Stimulated activated CD8-positive, alpha-beta memory T cell treated with anti-CD3 and anti-CD28 coated beads, Interleukin-4, amount 100 ng/mL, for 24 hours (primary cell): ENCODE results near the gene YKT6.

ENCODE experiments used
- DNase-seq: peaks from one replicate; pipeline ENCODE4 v3.0.0-alpha.2; 2020; ENCODE audit warnings: low read depth

The YKT6 gene

DNA sequence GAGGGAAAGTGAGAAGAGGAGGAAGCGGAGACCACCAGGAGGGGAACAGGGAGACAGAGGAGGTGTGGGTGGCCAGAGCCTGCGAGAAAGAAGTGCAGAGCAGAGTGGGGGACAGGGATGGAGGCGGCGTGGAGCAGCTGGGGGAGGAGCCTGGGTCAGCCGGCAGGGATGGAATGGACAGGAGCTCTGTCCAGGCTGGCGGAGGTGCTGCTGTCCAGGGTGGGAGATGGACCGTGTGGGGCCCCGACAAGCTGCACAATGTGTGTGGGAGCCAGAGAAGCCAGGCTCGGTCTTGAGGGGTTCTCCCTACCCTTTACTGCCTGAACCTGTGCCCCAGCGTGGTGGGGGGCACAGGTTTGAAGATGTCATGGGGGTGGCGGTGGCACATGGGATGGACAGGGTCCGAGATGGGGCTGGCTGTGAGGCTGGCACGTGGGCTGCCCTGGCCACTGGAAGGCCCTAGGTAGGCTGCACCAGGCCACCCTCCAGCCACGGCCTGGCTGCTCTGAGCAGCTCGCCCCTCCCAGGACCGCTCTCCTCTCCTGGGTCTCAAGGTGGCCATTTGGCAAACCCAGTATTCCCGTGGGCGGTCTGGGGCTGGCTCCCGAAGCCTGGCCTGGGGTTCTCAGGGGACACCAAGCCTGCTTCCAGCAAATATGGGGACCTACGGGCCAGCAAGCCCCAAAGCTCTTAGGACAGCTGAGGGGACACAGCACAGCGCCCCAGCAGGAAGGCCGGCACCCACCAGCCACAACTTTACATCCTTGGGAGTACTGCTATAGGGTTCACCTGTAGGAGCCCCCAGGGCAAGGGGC lies 32.3 kb downstream of the YKT6 start:
- no peak for DNase-seq

DNA sequence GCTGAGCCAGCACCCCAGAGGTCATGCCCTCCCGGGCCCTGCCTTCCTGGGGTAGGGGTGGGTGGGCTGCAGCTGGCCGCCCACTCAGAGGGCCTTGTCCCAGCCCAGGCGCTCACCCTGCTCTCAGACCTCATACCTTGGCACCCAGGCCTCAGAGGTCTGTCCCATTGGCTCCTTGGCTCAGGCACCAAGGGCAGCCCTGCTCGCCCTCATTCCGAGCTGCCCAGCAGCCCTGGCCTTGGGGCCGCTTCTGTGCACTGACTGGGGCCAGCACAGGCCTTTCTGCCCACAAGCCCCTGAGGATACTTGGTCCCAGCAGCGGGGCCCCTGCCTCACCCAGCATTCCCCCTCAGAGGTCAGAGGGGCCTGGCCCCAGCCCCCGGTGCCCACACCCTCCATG lies 34.3 kb downstream of the YKT6 start:
- no peak for DNase-seq

DNA sequence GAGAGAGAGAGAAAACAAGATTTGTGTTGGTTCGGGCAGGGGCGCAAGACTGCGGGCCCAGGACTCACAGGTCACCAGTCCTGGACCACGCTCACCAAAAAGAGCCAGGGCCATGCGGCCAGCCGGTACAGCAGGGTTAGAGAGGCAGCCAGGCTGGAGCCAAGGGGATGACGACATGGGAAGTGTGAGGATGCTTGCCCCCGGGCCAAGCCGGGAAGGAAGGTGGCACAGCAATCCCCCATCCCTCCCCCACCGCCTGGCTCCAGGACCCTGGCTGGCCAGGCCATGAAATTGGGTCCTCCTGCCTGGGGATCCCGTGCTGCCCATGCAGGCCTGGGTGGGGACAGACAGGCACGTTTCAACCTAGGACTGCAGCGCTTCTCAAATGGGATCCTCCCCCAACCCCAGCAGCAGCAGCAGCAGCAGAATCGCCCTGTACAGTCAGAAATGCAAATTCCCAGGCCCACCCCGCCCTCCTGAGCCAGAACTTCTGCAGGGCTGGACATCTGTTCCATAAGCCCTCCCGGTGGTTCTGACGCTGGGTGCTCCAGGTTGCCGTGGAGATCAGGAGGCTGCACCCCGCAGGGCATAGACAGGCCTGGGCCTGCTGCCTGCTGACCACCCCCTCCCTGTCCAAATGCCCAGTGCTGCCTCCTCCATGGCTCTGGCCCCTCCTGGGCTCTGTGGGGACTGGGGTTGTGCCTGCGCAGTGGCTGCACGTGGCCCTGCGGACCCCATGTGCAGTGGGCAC lies 35.0 kb downstream of the YKT6 start:
- no peak for DNase-seq

DNA sequence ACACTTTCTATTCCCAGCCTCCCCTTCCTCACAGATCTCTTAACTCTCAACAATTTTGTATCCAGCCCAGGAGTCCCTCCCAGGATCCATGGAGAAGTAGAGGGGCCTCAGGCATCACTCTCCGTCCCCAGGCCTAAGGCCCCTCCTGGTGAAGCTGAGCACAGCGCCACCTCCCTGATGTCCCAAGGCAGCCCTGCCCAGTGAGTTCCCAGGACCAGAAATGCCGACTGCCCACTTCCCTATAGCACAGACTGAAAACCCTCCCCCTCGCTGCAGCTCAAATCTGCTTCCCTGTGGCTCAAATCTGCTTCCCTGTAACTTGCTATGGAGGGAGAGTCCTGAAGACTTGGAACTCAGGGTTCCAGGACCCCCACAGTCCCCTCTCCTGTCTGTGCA lies 35.6 kb downstream of the YKT6 start:
- no peak for DNase-seq

DNA sequence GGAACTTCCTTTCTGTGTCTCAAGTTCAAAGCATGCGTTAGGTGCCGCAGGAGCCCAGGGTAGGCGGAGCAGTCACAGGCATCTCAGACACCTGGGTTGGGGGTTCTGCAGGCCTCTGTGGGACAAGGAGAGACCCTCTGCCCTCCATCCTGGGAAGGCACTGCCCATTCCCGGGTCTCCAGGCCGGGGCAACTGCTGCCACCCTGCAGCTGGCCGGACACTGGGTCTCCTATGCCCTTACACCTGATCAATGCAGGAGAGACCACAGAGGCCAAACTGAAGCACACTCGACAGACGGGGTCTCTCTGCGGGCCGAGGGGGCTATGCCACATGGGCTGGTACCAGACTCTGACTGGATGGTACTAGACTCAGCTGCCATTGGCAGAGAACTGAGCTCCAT lies 36.9 kb downstream of the YKT6 start:
- DNase-seq, result no peak

DNA sequence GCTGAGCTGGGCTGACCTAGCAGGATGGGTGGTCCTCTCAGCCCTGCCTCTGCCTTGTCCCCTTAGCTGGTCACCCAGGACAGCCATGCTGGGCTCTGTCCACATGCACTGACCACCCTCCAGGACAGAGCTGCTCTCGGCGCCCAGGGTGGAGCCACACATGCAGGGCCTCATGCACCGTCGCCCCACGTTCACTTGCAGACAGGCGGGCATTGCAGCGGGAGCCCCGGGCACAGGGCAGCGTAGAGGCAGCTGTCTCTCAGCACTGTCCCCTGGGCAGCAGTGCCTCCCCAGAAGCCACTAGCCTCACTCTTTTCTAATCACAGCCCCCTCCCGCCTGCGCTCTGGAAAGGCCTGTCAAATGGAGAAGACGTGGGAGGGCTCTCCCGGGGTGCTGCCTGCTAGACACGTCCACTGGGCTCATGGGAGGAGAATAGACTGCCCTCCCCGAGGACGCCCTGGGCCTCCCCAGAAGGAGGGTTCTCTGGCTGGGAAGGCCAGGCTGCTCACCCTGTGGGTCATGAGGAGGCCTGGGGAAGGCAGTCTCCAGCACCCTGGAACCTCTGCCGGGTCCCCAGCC lies 37.4 kb downstream of the YKT6 start:
- no peak for DNase-seq

DNA sequence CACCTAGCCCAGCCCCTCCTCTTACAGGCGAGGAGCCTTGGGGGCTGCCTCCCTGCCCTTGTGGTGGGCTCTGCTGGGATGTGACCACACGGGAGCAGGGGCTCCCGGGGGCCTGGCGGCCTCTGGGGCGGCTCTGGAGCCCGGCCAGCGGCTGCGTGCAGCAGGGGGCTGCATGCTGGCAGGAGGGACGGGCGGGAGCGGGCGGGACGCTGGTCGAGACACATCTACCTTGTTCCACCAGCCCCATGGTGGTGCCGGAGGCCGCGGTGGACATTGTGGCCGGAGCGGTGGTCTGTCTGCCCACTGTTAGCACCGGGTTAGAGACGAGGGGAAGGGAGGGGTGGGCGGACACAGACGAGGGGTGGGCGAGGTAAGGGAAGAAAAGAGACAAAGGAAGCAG lies 38.6 kb downstream of the YKT6 start:
- DNase-seq, result no peak

DNA sequence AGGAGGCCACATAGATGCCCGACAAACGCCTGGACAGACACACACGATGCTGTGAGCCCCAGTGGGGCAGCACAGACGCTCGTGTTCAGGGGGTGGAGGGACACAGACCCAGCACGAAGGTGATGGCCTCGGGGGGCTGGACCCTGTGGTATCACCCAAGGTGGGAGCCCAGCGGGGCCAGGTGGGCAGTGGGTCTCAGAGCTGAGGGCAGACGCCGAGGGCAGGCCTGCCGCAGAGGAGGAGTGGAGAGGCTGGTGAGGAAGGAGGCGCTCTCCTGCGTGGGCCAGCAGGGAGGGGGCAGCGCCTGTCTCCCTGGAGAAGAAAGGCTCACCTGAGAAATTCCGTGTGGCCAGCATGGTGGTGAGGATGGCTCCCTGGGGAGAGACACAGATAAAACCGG lies 39.6 kb downstream of the YKT6 start:
- DNase-seq, result no peak

DNA sequence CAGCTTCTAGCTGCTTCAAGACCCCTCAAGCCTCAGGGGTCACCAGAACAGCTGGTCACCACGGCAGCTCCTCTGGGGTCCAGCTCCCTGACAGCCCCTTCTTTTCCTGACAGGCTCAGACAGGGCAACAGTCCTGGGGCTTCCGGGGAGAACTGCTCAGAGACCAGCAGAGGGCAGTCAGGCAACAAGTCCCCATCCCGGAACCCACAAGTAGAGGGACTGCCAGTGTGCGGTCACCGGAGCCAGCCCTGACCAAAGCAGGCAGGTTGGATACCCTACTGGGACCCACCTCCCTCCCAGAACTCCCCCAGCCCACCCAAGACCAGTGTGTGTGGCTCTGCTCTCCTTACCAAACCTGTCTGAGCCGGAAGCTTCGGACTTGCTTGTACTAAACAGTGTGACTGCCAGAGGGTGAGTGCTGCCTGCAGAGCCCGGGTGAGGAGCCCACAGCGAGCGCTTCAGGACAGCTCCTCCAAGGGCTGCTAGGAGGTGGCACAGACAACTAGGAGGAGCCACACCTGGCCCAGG lies 40.3 kb downstream of the YKT6 start:
- peak; percentile 43 for DNase-seq

DNA sequence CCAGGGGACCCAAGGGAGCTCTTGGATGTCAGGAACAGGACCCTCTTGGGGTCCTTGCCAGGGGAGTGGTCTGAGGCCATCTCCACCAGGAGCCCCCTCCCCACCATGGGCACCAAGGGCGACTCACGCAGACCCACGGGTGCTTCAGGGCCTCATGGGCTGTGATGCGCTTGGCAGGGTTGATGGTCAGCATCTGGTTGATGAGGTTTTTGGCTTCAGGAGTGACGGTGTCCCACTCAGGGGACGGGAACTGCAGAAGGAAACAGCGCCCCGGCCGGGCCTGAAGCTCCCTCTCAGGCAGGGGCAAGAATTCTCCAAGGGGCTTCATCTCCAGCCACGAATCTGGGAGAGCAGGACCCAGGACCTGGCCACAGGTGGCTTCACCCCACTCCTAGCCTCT lies 41.3 kb downstream of the YKT6 start:
- no peak for DNase-seq

DNA sequence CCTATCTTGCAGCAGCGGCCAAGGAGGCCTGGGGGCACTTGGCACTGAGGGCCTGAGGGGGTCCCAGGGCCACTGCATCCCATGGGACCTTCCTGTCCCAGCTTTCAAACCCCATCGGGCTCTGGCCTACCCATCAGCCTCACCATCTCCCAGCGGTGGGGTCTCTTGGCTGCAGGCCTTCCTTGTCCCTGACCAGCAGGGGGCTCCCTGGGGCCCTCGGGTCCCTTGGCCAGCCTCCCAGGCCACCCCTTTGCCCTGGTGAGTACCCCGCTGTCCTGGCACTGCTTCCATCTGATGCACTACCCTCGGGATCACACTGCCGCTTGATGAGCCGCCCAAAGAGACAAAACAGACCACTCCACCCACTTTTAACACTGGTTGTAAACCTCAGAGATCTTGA lies 43.5 kb downstream of the YKT6 start:
- peak; percentile 27 for DNase-seq

DNA sequence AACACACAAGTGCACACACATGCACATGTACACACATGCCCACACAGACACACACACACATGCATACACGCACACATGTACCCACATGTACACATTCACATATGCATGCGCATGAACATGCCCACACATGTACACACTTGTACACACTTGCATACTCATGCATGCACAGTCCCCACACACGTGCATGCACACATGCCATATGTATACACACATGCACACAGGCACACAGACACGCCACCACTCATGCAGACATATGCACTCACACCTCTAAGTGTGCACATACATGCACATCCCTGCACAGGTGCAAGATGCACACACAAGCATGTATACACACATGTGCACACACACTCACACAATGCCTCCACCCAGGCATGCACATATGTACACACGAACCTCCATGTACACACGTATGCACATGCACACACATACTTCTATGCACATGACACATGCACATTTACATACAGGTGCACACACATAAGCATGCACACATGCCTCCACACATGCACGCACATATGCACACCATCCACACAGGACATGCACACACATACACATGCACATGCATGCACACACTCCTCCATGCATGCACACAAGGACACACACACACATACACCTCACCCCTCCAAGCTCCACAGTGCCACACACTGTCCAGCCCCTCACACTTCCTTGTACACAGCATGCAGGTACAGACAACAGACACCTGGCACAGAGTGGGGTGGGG lies 45.8 kb downstream of the YKT6 start:
- no peak for DNase-seq

DNA sequence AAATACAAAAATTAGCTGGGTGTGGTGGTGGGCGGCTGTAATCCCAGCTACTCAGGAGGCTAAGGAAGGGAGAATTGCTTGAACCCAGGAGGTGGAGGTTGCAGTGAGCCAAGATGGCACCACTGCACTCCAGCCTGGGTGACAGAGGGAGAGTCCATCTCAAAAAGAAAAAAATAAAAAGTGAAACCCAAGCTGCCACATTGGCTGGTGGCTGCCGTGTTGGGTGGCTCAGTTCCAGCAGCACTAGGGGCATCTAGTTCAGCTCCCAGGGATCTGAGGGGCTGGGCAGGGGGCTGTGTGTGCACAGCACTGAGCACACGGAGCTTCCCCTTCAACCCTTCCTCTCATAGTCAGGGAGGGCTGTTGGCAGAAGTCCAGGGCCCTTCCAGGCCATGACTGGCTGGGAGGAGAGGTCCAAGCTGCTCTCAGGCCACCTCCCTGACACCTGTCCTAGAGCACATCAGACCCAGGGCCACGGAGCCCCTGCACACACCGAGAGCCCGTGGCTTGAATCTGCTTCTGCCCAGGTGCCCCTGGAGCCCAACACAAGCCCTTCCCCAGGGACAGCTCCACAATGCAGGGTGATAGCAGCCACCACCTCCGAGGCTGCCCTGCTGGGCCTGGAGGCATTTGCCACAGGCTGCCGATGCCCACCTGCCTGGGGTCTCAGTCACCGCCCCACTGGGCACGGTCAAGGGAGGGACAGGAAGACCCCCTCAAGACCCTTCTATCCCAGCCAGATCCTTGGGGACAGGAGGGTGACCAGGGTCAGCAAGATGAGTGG lies 47.3 kb downstream of the YKT6 start:
- DNase-seq, result no peak

DNA sequence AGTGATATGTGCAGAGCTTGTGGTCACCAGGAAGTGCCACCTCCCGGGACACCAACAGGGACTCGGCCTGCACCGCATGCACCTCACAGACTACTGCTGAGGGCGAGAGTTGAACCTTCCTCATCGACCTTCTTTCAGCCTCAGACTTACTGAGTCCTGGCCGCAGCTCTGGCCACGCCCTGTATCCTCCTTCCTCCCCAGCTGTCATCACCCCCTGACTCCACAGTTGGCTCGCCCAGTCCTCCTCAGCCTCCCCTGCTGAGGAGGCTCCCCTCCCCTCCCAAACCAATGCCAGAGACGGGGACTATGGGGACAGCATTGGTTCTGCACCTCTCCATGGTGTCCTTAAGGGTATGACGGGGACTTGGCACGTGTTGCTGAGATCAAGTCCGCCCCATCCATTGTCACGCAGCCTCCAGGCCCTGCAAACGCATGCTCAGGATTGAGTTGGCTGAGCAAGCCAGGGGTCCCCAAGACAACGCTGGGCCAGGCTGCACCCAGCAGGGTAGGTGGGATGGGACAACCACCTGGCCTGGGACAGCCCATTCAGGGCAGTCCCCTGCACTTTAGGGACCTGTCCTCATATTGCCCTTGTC lies 49.0 kb downstream of the YKT6 start:
- DNase-seq, result no peak

DNA sequence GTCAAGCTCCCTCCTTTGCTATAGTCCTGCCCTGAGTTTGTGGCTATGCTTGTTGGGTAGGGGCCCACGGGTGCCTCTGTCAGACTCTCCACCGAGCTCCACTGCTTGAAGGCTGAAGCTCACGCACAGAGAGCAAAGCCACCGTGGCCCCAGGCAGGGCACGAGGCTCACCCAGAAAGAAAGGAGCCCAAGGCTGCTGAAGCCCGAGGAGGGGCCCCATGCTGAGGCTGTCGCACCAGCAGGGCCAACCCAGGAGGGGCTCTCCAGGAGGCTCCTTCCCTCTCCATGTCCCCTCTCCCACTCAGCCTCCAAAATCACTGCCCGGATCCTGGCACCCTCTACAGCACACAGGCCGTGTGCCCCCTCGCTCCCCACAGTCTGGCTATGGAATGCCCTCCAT lies 50.5 kb downstream of the YKT6 start:
- DNase-seq, result no peak

DNA sequence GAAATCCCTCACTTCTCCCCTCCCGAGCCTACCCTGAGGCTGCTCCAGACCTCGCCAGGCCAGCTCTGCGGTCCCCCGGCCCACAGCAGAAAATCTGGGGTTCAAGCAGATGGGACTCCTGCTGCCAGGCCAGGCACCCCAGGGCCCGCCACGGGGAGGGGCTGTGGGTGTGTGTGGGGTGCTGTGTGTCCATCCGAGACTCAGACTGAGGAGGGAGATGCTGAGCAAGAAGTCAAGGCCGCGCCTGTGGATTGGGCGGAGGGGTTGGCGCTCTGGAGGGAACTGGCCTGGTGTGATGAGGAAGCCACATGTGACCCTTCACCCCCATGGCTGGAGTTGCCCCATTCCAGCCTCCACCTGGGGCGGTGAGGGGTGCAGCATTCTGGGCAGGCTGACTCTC lies 51.1 kb downstream of the YKT6 start:
- DNase-seq, result no peak

DNA sequence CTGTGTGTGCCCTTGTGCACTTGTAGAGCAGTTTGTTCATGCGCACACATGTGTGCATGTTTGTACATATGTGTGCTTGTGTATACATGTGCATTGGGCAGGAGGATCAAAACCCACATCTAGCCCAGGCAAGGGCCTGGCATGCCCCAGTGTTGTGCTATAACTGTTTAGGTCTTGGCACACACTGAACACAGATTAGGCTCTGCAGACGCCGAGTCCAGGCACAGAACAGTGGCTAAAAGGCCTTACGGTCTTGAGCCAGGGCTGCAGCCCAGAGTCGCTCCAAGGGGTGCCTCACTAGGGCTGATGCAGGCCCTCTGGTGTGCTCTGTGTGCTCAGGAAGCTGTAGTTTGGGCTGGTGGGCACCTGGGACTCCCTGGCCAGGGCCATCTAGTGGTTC lies 55.7 kb downstream of the YKT6 start:
- DNase-seq, result no peak

DNA sequence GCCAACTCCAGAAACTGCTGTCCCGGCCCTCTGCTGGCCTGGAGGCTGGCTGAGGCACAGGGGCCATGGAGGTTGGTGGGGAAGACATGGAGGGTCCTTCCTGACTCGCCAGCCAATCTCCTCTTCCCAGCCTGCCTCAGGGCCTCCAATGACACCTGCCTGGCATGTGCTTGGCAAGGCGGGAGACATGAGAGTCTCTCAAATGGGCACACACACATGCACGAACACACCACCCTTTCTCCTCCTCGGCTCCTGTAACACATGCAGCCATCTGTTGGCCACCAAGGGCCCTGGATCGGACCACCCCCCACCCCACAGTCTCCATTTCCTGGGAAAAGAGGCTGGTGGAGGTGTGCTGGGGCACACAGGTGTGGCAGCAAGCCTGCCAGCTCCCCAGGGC lies 56.4 kb downstream of the YKT6 start:
- no peak for DNase-seq

DNA sequence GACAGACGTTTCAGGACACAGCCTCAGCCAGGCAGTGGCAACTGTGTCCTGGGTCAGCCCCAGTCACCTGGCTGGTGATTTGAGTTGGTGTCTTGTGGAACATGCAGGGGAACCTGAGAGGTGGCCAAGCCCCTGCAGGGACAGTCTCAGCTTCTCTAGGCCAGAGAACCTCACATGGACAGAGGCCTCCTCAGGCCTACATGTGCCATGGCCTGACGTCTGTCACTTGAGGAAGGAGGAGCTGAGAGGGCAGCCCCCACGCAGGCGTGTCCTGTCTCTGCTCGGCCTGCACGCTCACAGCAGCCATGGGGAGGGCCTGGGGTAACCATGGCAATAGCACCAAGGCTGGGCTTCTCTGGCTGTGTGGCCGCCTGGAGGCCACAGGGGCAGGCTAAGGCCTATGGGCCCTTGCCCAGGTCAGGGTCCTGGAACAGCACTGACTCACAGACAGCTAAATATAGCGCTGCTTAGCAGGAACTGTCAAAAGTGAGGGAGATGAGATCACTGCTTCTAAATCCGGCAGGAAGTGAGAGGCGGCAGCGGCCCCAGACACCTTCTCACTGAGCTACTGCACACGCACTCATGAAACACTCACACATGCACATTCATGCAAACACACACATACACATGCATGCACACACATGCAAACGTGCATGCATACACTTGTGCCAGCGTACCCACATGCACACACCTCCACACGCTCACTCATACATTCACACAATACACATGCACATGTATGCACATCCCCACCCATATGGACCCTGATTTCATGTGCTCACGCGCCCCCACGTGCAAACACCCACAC lies 57.0 kb downstream of the YKT6 start:
- peak; percentile 64 for DNase-seq

DNA sequence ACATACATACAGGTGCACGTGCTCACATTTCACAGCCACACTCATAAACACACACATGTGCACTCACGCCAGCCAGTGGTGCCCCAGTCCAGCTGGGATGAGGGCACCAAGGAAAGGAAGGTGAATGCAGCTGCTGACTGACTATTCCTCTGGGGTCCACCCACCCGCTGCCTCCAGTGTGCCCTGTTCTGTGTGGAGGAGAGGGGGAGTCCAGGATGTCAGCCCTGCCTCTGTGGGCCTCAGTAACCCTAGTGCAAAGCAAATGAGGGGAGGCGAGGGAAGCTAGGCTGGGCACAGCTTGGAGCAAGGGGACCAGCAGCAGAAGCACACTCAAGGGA lies 57.6 kb downstream of the YKT6 start:
- no peak for DNase-seq
